Endodermal cell (in vitro differentiated cells): Measurements from ENCODE around the gene MINAR2. TPM values are rescaled to one million over a fixed set of nuclear protein-coding genes. Genes with fewer than 3 reads are reported as not detected.
A peak's percentile ranks its signal among the peaks of the same experiment; 100 is the strongest.

ENCODE experiments used
- DNase-seq: peaks from one replicate; pipeline ENCODE4 v3.0.0-alpha.2; 2017
- H3K27ac ChIP-seq: 2 replicates; pipeline ENCODE4 v1.5.1; 2013; ENCODE audit warnings: mild to moderate bottlenecking, low read depth, low read length, moderate library complexity
- H3K27me3 ChIP-seq: 2 replicates; pipeline ENCODE4 v1.6.1; 2013; ENCODE audit warnings: mild to moderate bottlenecking, low read length, moderate library complexity; ENCODE audit not compliant: insufficient read depth, control insufficient read depth, poor library complexity, severe bottlenecking
- H3K36me3 ChIP-seq: 2 replicates; pipeline ENCODE4 v1.7.0; 2013; ENCODE audit warnings: mild to moderate bottlenecking, low read length, moderate library complexity; ENCODE audit not compliant: control insufficient read depth, insufficient read depth
- H3K4me1 ChIP-seq: one replicate; pipeline ENCODE4 v1.7.0; 2013; ENCODE audit warnings: low read length; ENCODE audit not compliant: control insufficient read depth, insufficient read depth
- H3K4me3 ChIP-seq: 2 replicates; pipeline ENCODE4 v1.5.1; 2013; ENCODE audit warnings: mild to moderate bottlenecking, low read length, moderate library complexity
- H3K9ac ChIP-seq: 2 replicates; pipeline ENCODE4 v1.6.1; 2013; ENCODE audit warnings: mild to moderate bottlenecking, low read length, moderate library complexity; ENCODE audit not compliant: poor library complexity, severe bottlenecking; ENCODE audit errors: extremely low read depth
- H3K9me3 ChIP-seq: 2 replicates; pipeline ENCODE4 v1.6.1; 2013; ENCODE audit warnings: mild to moderate bottlenecking, low read length, moderate library complexity; ENCODE audit not compliant: control insufficient read depth
- H3K27ac Mint-ChIP-seq: 2 replicates; pipeline ENCODE4 v1.8.0; 2020; ENCODE audit warnings: mixed read lengths
- H3K27me3 Mint-ChIP-seq: 2 replicates; pipeline ENCODE4 v1.8.0; 2021; ENCODE audit warnings: mild to moderate bottlenecking, mixed read lengths; ENCODE audit not compliant: insufficient read depth
- H3K36me3 Mint-ChIP-seq: 2 replicates; pipeline ENCODE4 v1.8.0; 2020; ENCODE audit warnings: low read depth, mixed read lengths
- H3K4me1 Mint-ChIP-seq: 2 replicates; pipeline ENCODE4 v1.8.0; 2020; ENCODE audit warnings: mixed read lengths
- H3K4me3 Mint-ChIP-seq: 2 replicates; pipeline ENCODE4 v1.8.0; 2020; ENCODE audit warnings: mild to moderate bottlenecking, moderate library complexity, mixed read lengths
- H3K9me3 Mint-ChIP-seq: 2 replicates; pipeline ENCODE4 v1.8.0; 2020; ENCODE audit warnings: mild to moderate bottlenecking, mixed read lengths
- WGBS, 2 experiments: methylation state at CpG; one replicate each; pipeline versions ENCODE4 v1.1.5 to v1.1.7; 2013; ENCODE audit warnings: missing lambda C conversion rate in 2 of 2, mixed read lengths in 1 of 2; ENCODE audit not compliant: insufficient coverage in 1 of 2, insufficient read length in 1 of 2; 5-methylcytosine and 5-hydroxymethylcytosine counted together
- total RNA-seq, 2 donors: library from RNA; stranded (reverse); fragmentation: NEBNext Ultra II Directional in 1 of 2; extraction: Animal tissue kit (Norgen Biotek cat#: 25700) in 1 of 2; gene quantifications; 2 replicates in 1 of 2; 3 replicates in 1 of 2; pipeline ENCODE4 v1.2.1, GENCODE V29; 2021
- TF ChIP-seq, protein P1 (sequence below): fragments of 200-600 bp; sonication (generic); conservative IDR thresholded peaks from 2 replicates; pipeline ENCODE4 v1.5.0; 2021; ENCODE audit warnings: antibody characterized with exemption, mild to moderate bottlenecking

MINAR2 gene
- total RNA-seq, 2 donors from 2014 or later = 0.15 TPM; not detected in 1

DNA sequence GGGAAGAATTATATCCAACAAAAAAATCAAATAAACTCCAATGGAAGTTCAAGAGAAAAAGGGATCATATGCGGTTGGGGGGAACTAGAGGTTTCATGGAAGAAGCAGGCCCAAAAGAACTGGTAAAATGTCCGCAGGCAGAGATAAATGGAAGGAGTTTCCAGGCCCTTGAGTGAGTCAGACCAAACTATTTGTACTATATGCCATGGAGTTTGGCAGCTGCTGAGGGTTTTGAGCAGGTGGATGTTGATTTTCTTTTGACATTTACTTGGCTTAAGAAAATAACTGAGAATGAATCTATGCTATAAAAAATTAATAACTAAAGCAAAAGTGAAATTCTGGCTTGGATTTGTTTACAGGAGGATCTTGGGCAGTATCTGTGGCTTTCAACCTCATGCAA lies 33.7 kb downstream of the MINAR2 start:
- H3K9me3 Mint-ChIP-seq = no peaks in the 10 kb centered on the region
- 84 to 86% methylated on average over 2 of the region's 2 CpGs for WGBS, 2 experiments
- TF ChIP-seq, protein P1, sequence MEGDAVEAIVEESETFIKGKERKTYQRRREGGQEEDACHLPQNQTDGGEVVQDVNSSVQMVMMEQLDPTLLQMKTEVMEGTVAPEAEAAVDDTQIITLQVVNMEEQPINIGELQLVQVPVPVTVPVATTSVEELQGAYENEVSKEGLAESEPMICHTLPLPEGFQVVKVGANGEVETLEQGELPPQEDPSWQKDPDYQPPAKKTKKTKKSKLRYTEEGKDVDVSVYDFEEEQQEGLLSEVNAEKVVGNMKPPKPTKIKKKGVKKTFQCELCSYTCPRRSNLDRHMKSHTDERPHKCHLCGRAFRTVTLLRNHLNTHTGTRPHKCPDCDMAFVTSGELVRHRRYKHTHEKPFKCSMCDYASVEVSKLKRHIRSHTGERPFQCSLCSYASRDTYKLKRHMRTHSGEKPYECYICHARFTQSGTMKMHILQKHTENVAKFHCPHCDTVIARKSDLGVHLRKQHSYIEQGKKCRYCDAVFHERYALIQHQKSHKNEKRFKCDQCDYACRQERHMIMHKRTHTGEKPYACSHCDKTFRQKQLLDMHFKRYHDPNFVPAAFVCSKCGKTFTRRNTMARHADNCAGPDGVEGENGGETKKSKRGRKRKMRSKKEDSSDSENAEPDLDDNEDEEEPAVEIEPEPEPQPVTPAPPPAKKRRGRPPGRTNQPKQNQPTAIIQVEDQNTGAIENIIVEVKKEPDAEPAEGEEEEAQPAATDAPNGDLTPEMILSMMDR = no peak

DNA sequence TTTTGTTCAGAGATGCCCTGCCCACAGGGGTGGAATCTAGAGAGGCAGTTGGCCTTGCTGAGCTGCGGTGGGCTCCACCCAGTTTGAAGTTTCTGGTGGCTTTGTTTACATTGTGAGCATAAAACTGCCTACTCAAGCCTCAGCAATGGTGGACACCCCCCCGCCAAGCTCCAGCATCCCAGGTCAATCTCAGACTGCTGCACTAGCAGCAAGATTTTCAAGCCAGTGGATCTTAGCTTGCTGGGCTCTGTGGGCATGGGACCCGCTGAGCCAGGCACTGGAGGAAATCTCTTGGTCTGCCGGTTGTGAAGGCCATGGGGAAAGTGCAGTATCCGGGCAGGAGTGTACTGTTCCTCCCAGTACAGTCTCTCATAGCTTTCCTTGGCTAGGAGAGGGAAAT lies 55.5 kb downstream of the MINAR2 start:
- Histone ChIP-seq H3K9ac (no peak overlapping the region), H3K9me3 (peaks cover 7% of the 10 kb centered on the region), H3K4me3 (no peak overlapping the region), H3K27me3 (no peaks in the 10 kb centered on the region), H3K4me1 (no peaks in the 10 kb centered on the region), H3K27ac (no peak overlapping the region), H3K36me3 (no peaks in the 10 kb centered on the region)
- Mint-ChIP-seq H3K27ac (no peak overlapping the region), H3K36me3 (peaks cover 3% of the 10 kb centered on the region), H3K27me3 (peaks cover 5% of the 10 kb centered on the region), H3K4me3 (no peak overlapping the region), H3K4me1 (no peaks in the 10 kb centered on the region), H3K9me3 (peaks cover 26% of the 10 kb centered on the region)
- no peak for DNase-seq
- TF ChIP-seq, protein P1 = no peak
- 93% methylated on average over 3 to 5 of the region's 5 CpGs for WGBS, 2 experiments

More for the DNA sequence above, 33.7 kb downstream of the MINAR2 start:
- Mint-ChIP-seq H3K27me3 (no peaks in the 10 kb centered on the region), H3K27ac (no peak overlapping the region), H3K36me3 (no peaks in the 10 kb centered on the region), H3K4me1 (no peaks in the 10 kb centered on the region), H3K4me3 (no peak overlapping the region)
- H3K9me3 ChIP-seq = no peaks in the 10 kb centered on the region
- no peak for DNase-seq
- no peaks in the 10 kb centered on the region for H3K36me3 ChIP-seq
- H3K4me1 ChIP-seq = no peaks in the 10 kb centered on the region
- no peaks in the 10 kb centered on the region for H3K27me3 ChIP-seq
- H3K9ac ChIP-seq = no peak overlapping the region
- H3K27ac ChIP-seq = no peak overlapping the region
- no peak overlapping the region for H3K4me3 ChIP-seq

DNA sequence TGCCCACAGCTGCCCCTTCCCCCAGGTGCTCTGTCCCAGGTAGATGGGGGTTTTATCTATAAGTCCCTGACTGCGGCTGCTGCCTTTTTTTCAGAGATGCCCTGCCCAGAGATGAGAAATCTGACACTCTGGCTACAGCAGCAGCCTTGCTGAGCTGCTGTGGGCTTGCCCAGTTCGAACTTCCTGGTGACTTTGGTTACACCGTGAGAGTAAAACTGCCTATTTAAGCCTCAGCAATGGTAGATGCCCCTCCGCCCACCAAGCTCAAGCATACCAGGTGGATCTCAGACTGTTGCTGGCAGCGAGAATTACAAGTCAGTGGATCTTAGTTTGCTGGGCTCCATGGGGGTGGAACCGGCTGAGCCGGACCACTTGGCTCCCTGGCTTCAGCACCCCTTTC lies 56.8 kb downstream of the MINAR2 start:
- no peaks in the 10 kb centered on the region for H3K36me3 ChIP-seq
- peak; percentile 60 for DNase-seq
- H3K36me3 Mint-ChIP-seq = no peaks in the 10 kb centered on the region
- H3K9me3 ChIP-seq = no peaks in the 10 kb centered on the region
- 69 to 84% methylated on average over 6 of the region's 7 CpGs for WGBS, 2 experiments
- H3K27ac ChIP-seq = no peak overlapping the region
- H3K27ac Mint-ChIP-seq = no peak overlapping the region
- no peaks in the 10 kb centered on the region for H3K4me1 ChIP-seq
- peaks cover 13% of the 10 kb centered on the region for H3K9me3 Mint-ChIP-seq
- peaks cover 5% of the 10 kb centered on the region for H3K27me3 Mint-ChIP-seq
- H3K4me3 Mint-ChIP-seq = no peak overlapping the region
- no peak overlapping the region for H3K4me3 ChIP-seq
- H3K9ac ChIP-seq = no peak overlapping the region
- TF ChIP-seq, protein P1 = no peak
- H3K27me3 ChIP-seq = no peaks in the 10 kb centered on the region
- no peaks in the 10 kb centered on the region for H3K4me1 Mint-ChIP-seq
